GM23338 (cell line): ENCODE data around the gene CDKN1C. TPM values are rescaled to one million over a fixed set of nuclear protein-coding genes. Genes with fewer than 3 reads are reported as not detected.
A peak's percentile ranks its signal among the peaks of the same experiment; 100 is the strongest.

ENCODE experiments used
- ATAC-seq: fragments of 200-7000 bp; cut with Tn5 transposase; 3 replicates; pipeline ENCODE4 v1.9.1; 2020
- DNase-seq: peaks from one replicate; pipeline ENCODE4 v3.0.0-alpha.2; 2015; ENCODE audit warnings: low spot score
- H2AFZ ChIP-seq: fragments of 200-600 bp; sonication (generic); 2 replicates; pipeline ENCODE4 v1.8.0; 2016; ENCODE audit warnings: antibody characterized with exemption, mild to moderate bottlenecking, moderate library complexity
- H3F3A ChIP-seq: fragments of 200-600 bp; sonication (generic); replicated peaks from 2 replicates; pipeline ENCODE4 v1.8.0; 2017; ENCODE audit warnings: antibody characterized with exemption, mixed run types, low read depth
- H3K27ac ChIP-seq: fragments of 200-600 bp; sonication (generic); 2 replicates; pipeline ENCODE4 v1.6.1; 2016; ENCODE audit warnings: low read depth
- H3K27me3 ChIP-seq: fragments of 200-600 bp; sonication (generic); 2 replicates; pipeline ENCODE4 v1.8.0; 2016; ENCODE audit warnings: mild to moderate bottlenecking, mixed run types, moderate library complexity; ENCODE audit not compliant: insufficient read depth
- H3K36me3 ChIP-seq: fragments of 200-600 bp; sonication (generic); 2 replicates; pipeline ENCODE4 v1.8.0; 2016; ENCODE audit warnings: mild to moderate bottlenecking; ENCODE audit not compliant: insufficient read depth
- H3K4me1 ChIP-seq: fragments of 200-600 bp; sonication (generic); 2 replicates; pipeline ENCODE4 v1.8.0; 2016; ENCODE audit warnings: mild to moderate bottlenecking, moderate library complexity; ENCODE audit not compliant: insufficient read depth
- H3K4me2 ChIP-seq: fragments of 200-600 bp; sonication (generic); 2 replicates; pipeline ENCODE4 v1.7.1; 2017; ENCODE audit warnings: mixed run types
- H3K4me3 ChIP-seq: fragments of 200-600 bp; sonication (generic); 2 replicates; pipeline ENCODE4 v1.6.1; 2016; ENCODE audit warnings: mixed run types
- H3K79me2 ChIP-seq: fragments of 200-600 bp; sonication (generic); replicated peaks from 2 replicates; pipeline ENCODE4 v1.8.0; 2017; ENCODE audit warnings: mild to moderate bottlenecking; ENCODE audit not compliant: insufficient read depth
- H3K9me2 ChIP-seq: fragments of 200-600 bp; sonication (generic); 2 replicates; pipeline ENCODE4 v1.8.0; 2017; ENCODE audit not compliant: insufficient read depth
- H4K20me1 ChIP-seq: fragments of 200-600 bp; sonication (generic); replicated peaks from 2 replicates; pipeline ENCODE4 v1.8.0; 2017; ENCODE audit warnings: mild to moderate bottlenecking; ENCODE audit not compliant: insufficient read depth
- H3K27ac Mint-ChIP-seq: 2 replicates; pipeline ENCODE4 v1.8.0; 2020; ENCODE audit warnings: inconsistent platforms, mild to moderate bottlenecking, moderate library complexity, mixed read lengths
- H3K27me3 Mint-ChIP-seq: 3 replicates; pipeline ENCODE4 v1.8.0; 2022; ENCODE audit warnings: low read depth, mild to moderate bottlenecking, moderate library complexity, mixed read lengths, inconsistent platforms; ENCODE audit not compliant: insufficient read depth, poor library complexity
- H3K36me3 Mint-ChIP-seq: 3 replicates; pipeline ENCODE4 v1.8.0; 2021; ENCODE audit warnings: low read depth, mild to moderate bottlenecking, inconsistent platforms, moderate library complexity, mixed read lengths
- H3K4me1 Mint-ChIP-seq: 3 replicates; pipeline ENCODE4 v1.8.0; 2020; ENCODE audit warnings: mild to moderate bottlenecking, inconsistent platforms, mixed read lengths
- H3K4me3 Mint-ChIP-seq: 3 replicates; pipeline ENCODE4 v1.8.0; 2021; ENCODE audit warnings: moderate library complexity, mild to moderate bottlenecking, inconsistent platforms, mixed read lengths
- H3K9me3 Mint-ChIP-seq: 3 replicates; pipeline ENCODE4 v1.8.0; 2020; ENCODE audit warnings: moderate library complexity, mild to moderate bottlenecking, inconsistent platforms, mixed read lengths
- CREB1 ChIP-seq: fragments of 250-450 bp; sonication (Bioruptor Pico); IDR thresholded peaks from 2 replicates; pipeline ENCODE4 v1.5.0; 2020; ENCODE audit warnings: low read depth, mild to moderate bottlenecking, moderate library complexity
- CTCF ChIP-seq, 2 experiments: fragments of 200-600 bp in 1 of 2; sonication (generic) in 1 of 2; conservative IDR thresholded peaks; 2 replicates each; pipeline versions ENCODE4 v1.5.1 to v1.6.1; 2016 to 2017; ENCODE audit warnings: antibody characterized with exemption in 2 of 2, low read depth in 2 of 2, mild to moderate bottlenecking in 2 of 2, moderate library complexity in 1 of 2
- ETS1 ChIP-seq: IDR thresholded peaks from 2 replicates; pipeline ENCODE4 v1.6.1; 2016; ENCODE audit warnings: antibody characterized with exemption
- EZH2 ChIP-seq: fragments of 200-600 bp; sonication (generic); IDR thresholded peaks from one replicate; pipeline ENCODE4 v1.8.0; 2017; ENCODE audit warnings: antibody characterized with exemption, mild to moderate bottlenecking, low read depth; ENCODE audit not compliant: unreplicated experiment
- EZH2phosphoT487 ChIP-seq: fragments of 200-600 bp; sonication (generic); IDR thresholded peaks from one replicate; pipeline ENCODE4 v1.8.1; 2018; ENCODE audit warnings: antibody characterized with exemption; ENCODE audit not compliant: unreplicated experiment
- JUNB ChIP-seq: IDR thresholded peaks from one replicate; pipeline ENCODE4 v1.6.1; 2016; ENCODE audit warnings: antibody characterized with exemption; ENCODE audit not compliant: unreplicated experiment
- NANOG ChIP-seq: IDR thresholded peaks from 2 replicates; pipeline ENCODE4 v1.6.1; 2016; ENCODE audit warnings: antibody characterized with exemption, borderline replicate concordance
- POLR2AphosphoS5 ChIP-seq: IDR thresholded peaks from 2 replicates; pipeline ENCODE4 v1.6.1; 2016; ENCODE audit warnings: antibody characterized with exemption, low read depth
- STAT1 ChIP-seq: IDR thresholded peaks from one replicate; pipeline ENCODE4 v1.6.1; 2016; ENCODE audit warnings: antibody characterized with exemption; ENCODE audit not compliant: unreplicated experiment
- ZNF114 ChIP-seq: fragments of 250-450 bp; sonication (Bioruptor Pico); IDR thresholded peaks from 2 replicates; pipeline ENCODE4 v1.5.0; 2020; ENCODE audit warnings: mild to moderate bottlenecking, moderate library complexity
- ZNF462 ChIP-seq: fragments of 250-450 bp; sonication (Bioruptor Pico); IDR thresholded peaks from 2 replicates; pipeline ENCODE4 v1.5.0; 2020; ENCODE audit warnings: mild to moderate bottlenecking, moderate library complexity
- long read RNA-seq: library from polyadenylated mRNA; unstranded; transcript quantifications from one replicate; pipeline ENCODE4 v2.0.0, GENCODE V29; 2020; ENCODE audit not compliant: unreplicated experiment
- polyA plus RNA-seq: library from polyadenylated mRNA; unstranded; fragments of >200 nt; fragmentation: Nextera tagmentation; extraction: Ambion mirVana; gene quantifications from 2 replicates; pipeline ENCODE4 v1.2.1, GENCODE V29; 2016
- total RNA-seq: library from RNA; depleted of rRNA; stranded (reverse); fragments of >200 nt; shearing (Covaris generic); gene quantifications from 2 replicates; pipeline ENCODE4 v1.2.3, GENCODE V29; 2014; rRNA removed

The CDKN1C gene
- total RNA-seq (22.2 and 23.5 TPM in 2 replicates), polyA plus RNA-seq (19.3 and 23.6 TPM in 2 replicates)
- long read RNA-seq, result 0 reads

GRCh38 chr11:2885678-2886081 is at the start of gene CDKN1C:
Gene CDKN1C (minus strand): TSS chr11:2885775. CDS start chr11:2885456, 319 bp downstream.
- Histone ChIP-seq H3K27ac (no peak within 1 kb of the TSS), H3F3A (peaks cover 15% of the 10 kb centered on the region; the same call in 1 of the 2 replicates), H3K4me1 (peaks cover 29% of the 10 kb centered on the region), H4K20me1 (peaks cover 5% of the 10 kb centered on the region; the same call in 1 of the 2 replicates), H3K36me3 (no peaks in the 10 kb centered on the region), H3K4me3 (peak within 1 kb of the TSS; percentile 69), H3K4me2 (peak within 1 kb of the TSS; percentile 86), H3K79me2 (no peaks in the 10 kb centered on the region), H3K9me2 (no peaks in the 10 kb centered on the region), H3K27me3 (peaks cover 68% of the 10 kb centered on the region), H2AFZ (peak within 1 kb of the TSS; percentile 47; the same call in 1 of the 2 replicates)
- 0 out of 3 replicates have a peak, but pooled peaks cover 2% of the 10 kb centered on the region for H3K9me3 Mint-ChIP-seq
- peaks cover 52% of the 10 kb centered on the region for H3K27me3 Mint-ChIP-seq
- peak within 1 kb of the TSS; percentile 80 for H3K4me3 Mint-ChIP-seq
- H3K4me1 Mint-ChIP-seq, result peaks cover 23% of the 10 kb centered on the region
- peak; percentile 88 for DNase-seq
- peak; percentile 95 for TF ChIP-seq POLR2AphosphoS5
- TF ChIP-seq CREB1 (CRISPR knock-in tag), result 0 out of 2 replicates have a peak, but pooled peaks have one; percentile 15
- TF ChIP-seq CTCF (conservative IDR thresholded peaks at IDR 0.05; ENCODE audit: low read depth in 2 of 2), result no peak
- peaks cover 6% of the 10 kb centered on the region; the same call in 2 of the 3 replicates for H3K36me3 Mint-ChIP-seq
- no peak within 1 kb of the TSS; the same call in 1 of the 2 replicates for H3K27ac Mint-ChIP-seq
- ATAC-seq, result peak; percentile 39

- Histone ChIP-seq H2AFZ (no peak overlapping the region), H3K27ac (no peak overlapping the region), H3F3A (peaks cover 12% of the 10 kb centered on the region), H3K36me3 (no peaks in the 10 kb centered on the region), H3K9me2 (no peaks in the 10 kb centered on the region), H4K20me1 (no peaks in the 10 kb centered on the region), H3K4me3 (no peak overlapping the region), H3K27me3 (peaks cover 12% of the 10 kb centered on the region), H3K4me1 (peaks cover 6% of the 10 kb centered on the region; the same call in 1 of the 2 replicates), H3K4me2 (no peak overlapping the region), H3K79me2 (no peaks in the 10 kb centered on the region)
- Mint-ChIP-seq H3K27ac (no peak overlapping the region), H3K9me3 (peaks cover 37% of the 10 kb centered on the region), H3K36me3 (peaks cover 26% of the 10 kb centered on the region), H3K4me1 (peaks cover 6% of the 10 kb centered on the region; the same call in 1 of the 3 replicates), H3K4me3 (no peak overlapping the region), H3K27me3 (peaks cover 42% of the 10 kb centered on the region)
- no peak for DNase-seq
- ATAC-seq, result no peak
- TF ChIP-seq POLR2AphosphoS5, result no peak
- TF ChIP-seq ZNF114 (CRISPR knock-in tag), result no peak
- no peak for TF ChIP-seq ETS1
- no peak for TF ChIP-seq EZH2phosphoT487
- no peak for TF ChIP-seq ZNF462 (CRISPR knock-in tag)
- no peak for TF ChIP-seq STAT1
- TF ChIP-seq JUNB, result no peak
- no peak for TF ChIP-seq EZH2
- no peak for TF ChIP-seq NANOG
Measured at GRCh38 chr11:2934611-2935239, 49.1 kb upstream of the CDKN1C start.
